Stomach (tissue), 4 donors: ENCODE data around the gene MCM7.

ENCODE experiments used
- POLR2A ChIP-seq, 4 donors: fragments of 450-650 bp; IDR thresholded peaks; one replicate each; pipeline ENCODE4 v1.6.1; 2016; ENCODE audit warnings: antibody characterized with exemption in 4 of 4, control low read depth in 2 of 4, mild to moderate bottlenecking in 1 of 4, moderate library complexity in 1 of 4
- POLR2AphosphoS5 ChIP-seq, 3 donors: sonication (generic); formaldehyde crosslinking; IDR thresholded peaks; one replicate each; pipeline ENCODE4 v1.6.1; 2016; ENCODE audit warnings: antibody characterized with exemption in 3 of 3
- TF ChIP-seq, protein P1 (sequence below), 7 experiments: fragments of 450-650 bp in 4 of 7; fragments of 200-600 bp in 3 of 7; sonication (generic) in 3 of 7; IDR thresholded peaks; one replicate each; pipeline ENCODE4 v1.5.1; 2016 to 2019; ENCODE audit warnings: antibody characterized with exemption in 7 of 7, control low read depth in 2 of 7, mild to moderate bottlenecking in 1 of 7

DNA sequence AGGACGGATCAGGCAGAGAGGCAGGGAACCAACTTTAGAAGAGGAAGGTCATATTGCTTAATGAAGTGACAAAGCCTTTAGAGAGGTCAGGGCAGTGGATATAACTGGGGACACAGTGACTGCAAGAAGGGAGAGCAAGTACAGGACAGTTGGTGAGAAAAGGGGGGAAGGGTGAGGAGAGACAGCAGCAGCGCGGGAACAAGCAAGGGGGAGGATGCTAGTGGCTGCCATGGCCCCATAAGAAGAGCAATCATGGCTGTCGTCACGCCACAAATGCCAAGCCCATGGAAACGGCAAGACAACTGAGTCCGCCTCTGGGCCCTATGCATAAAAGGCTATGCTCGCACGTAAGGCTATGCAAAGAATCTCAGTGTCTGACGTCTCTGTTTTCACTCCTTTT lies 28.7 kb downstream of the MCM7 start:
- TF ChIP-seq, protein P1, sequence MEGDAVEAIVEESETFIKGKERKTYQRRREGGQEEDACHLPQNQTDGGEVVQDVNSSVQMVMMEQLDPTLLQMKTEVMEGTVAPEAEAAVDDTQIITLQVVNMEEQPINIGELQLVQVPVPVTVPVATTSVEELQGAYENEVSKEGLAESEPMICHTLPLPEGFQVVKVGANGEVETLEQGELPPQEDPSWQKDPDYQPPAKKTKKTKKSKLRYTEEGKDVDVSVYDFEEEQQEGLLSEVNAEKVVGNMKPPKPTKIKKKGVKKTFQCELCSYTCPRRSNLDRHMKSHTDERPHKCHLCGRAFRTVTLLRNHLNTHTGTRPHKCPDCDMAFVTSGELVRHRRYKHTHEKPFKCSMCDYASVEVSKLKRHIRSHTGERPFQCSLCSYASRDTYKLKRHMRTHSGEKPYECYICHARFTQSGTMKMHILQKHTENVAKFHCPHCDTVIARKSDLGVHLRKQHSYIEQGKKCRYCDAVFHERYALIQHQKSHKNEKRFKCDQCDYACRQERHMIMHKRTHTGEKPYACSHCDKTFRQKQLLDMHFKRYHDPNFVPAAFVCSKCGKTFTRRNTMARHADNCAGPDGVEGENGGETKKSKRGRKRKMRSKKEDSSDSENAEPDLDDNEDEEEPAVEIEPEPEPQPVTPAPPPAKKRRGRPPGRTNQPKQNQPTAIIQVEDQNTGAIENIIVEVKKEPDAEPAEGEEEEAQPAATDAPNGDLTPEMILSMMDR (IDR thresholded peaks at IDR 0.05), result no peak
- TF ChIP-seq POLR2AphosphoS5 (IDR thresholded peaks at IDR 0.05) (no peak), POLR2A (IDR thresholded peaks at IDR 0.05) (no peak)
